Stimulated activated CD8-positive, alpha-beta memory T cell treated with anti-CD3 and anti-CD28 coated beads, Interleukin-7, amount 100 ng/mL, for 4 hours (primary cell): ENCODE measurements around the gene TPRKB.
"Not testable (repeated sequence)": the region's sequence is repeated elsewhere in the genome, so short reads cannot be mapped to it uniquely, and the experiment has no call there.

Experiments
- DNase-seq, 2 donors: peaks; one replicate each; pipeline ENCODE4 v3.0.0-alpha.2; 2020; ENCODE audit warnings: low read depth in 2 of 2

TPRKB gene

DNA sequence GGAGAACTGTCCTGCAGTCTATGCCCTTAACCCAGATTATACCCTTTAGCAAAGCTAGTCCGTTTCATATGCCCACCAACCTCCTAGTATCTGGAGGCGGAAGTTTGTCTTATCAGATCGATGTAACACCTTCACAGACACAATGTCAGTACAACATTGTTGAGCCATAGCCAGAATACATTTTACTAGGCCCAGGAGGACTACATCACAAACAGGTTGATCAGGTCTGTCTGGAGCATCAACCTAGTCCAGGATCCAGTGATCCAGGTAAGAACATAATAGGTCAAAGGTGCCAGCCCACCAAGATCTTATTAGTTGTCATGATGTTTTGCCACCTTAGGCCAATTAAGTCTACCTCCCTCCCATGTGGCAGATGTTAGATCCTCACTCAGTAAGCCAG lies 2.0 kb upstream of the TPRKB start:
- DNase-seq: no peak

DNA sequence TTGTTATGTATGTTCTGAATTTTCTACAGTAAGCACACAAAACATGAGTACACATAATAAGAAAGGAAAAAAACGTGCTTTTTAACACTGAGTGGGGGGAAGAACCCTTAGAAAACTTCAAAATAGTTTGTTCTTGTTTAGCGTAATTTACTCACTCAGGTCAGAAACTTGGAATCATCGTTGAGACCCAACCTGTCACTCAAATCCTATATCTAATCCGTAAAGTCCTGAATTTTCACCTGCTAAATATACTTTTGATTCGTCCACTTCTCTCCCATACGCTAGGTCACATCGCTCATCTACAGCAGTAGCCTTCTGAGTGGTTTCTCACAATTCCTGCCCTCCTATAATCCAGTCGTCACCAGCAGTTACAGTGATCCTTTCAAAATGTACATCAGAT lies 767 bp downstream of the TPRKB start:
- no peak for DNase-seq

DNA sequence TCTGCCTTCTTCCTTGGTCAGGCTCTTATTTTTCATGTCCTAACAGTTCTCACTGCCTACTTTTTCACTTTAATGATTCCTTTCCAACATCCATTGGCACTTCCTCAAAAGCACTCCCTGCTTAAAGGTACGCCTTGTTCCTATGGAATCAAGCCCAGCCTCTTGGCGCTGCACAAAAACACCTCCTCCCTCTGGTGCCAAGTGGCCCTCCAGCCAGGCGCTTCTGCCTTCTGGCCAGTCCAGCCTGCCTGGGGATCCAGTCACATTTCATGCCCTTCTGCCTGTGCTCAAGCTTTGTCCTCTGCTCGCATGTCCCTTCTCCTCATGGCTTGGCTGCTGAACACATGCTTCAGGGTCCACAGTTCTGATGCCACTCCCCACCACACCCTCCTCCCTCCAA lies 6.3 kb downstream of the TPRKB start:
- DNase-seq: no peak

GRCh38 chr2:73728711-73729110 lies 8.4 kb downstream of the TPRKB start:
- no peak for DNase-seq

GRCh38 chr2:73728043-73728442 lies 9.1 kb downstream of the TPRKB start:
- no peak for DNase-seq

GRCh38 chr2:73726657-73727056 lies 10.5 kb downstream of the TPRKB start:
- DNase-seq: not testable (repeated sequence)

DNA sequence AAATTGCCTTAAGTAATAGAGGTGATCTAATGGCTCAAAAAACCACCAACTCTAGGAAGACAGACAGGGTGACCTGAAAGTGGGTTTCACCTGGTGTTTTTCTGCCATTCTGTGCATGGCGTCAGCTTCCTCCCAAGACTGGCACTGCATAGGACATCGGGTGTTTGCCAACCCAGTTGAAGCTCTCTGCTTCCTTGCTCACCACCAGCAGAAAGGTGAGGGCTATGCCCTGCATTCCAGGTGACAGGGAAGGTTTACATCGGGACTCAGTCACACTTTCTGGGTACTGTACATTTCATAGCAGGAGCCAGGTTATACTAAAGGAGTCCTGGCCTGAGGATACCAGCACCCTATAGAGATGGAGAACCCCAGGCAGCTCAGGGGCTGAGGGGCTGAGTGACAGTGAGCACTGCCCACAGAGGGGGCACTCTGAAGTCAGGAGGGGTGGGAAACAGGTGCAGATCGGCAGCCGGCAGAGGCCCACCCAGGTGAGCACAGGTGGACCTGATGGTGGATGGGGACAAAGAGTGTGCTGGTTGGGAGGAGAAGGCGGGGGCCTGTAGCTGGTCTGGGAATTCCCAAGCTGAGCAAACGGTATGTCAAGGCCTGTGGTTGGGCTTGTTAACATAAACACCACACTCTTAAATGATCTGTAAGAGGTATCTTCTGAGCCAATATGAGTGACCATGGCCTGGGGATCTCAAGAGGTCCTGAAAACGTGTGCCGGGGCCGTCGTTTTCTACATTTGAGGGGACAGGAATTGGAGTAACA lies 18.1 kb downstream of the TPRKB start:
- no peak for DNase-seq

DNA sequence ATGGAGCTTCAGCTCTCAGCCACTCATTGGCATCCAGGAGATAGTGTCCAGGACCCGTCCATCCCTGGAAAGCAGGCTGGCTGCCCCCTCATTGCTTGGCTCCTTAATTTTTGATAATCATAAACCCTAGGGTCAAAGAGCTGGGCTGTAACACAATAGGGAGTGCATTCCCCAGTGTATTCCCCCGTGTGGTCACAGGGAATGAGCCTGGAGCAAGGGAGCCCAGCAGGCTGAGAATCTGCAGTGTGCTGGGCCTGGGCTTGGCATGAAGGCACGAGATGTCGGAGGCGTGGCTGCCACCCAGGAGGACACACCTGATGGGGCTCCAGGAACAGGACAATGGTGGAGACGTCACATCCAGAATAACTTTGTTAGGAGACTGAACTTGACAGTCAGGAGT lies 18.7 kb downstream of the TPRKB start:
- no peak for DNase-seq

DNA sequence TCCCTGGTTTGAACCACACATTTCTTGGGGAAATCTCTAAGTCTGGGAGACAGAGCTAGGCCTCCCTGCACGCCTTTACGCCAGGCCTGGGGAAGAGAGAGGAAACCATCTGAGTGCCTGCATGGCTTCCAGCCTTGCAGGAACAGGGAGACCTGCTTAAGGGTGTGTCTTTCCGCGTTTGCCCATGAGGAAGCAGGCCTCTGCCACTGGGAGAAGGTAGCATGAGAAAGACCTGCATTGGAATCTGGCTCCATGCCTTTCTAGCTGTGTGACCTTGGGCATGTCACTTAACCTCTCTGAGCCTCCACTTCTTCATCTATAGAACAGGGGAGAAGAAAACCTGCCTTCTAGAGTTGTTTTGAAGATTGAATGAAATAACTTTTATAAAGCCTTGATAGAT lies 19.4 kb downstream of the TPRKB start:
- DNase-seq: not testable (repeated sequence)

DNA sequence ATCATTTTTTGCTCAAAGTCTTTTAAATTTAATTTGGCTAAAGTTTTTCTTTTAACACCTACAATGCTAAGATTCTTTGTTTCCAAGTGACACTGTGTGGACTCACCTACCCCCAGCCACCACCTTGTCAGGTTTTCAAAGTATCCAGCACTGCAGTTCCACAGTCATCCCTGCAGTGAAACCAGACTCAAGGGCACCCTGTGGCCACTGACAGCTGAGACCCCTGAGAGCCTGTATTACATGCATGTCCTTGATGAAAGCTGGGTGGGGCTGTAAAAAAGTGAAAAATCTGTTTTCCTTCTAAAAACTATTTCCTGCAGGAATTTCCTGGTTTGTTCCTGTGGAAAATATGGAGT lies 19.9 kb downstream of the TPRKB start:
- DNase-seq: no peak

GRCh38 chr2:73716543-73717250 lies 20.4 kb downstream of the TPRKB start:
- DNase-seq: no peak

DNA sequence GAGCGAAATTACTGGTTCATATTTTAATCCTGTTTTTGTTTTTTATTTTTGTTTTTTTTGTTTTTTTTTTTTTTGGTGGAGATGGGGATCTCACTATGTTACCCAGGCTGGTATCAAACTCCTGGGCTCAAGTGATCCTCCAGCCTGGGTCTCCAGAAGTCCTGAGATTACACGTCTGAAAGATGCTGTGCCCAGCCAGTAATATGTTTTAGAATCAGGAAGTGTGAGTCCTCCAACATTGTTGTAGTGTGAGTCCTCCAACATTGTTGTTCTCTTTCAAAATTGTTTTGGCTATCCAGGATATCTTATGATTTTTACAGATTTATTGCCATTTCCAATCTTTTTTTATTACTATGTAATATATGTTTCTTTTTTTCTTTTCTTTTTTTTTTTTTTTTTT lies 23.1 kb downstream of the TPRKB start:
- DNase-seq: no peak

DNA sequence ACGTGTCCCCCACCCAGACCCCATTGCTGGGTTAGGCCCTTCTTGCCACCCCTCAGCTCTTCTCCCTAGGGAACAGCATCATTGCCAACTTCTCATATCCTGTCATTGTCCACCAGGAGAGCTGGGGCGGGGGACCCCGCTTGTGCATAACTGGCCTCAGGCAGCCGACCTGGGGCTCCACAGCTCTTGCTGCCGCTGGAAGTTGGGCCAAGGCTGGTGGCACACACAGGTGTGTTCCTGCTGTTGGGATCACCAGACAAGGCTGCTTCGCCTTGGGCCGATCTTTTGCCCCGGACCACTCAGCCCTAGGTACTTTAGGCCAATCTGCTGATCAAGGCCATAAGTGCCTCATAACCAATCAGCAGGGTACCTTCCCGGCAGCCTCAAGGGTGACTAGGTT lies 28.6 kb downstream of the TPRKB start:
- DNase-seq: no peak

- no peak for DNase-seq
These were observed 29.5 kb downstream of the TPRKB start for GRCh38 chr2:73707636-73708035.

- DNase-seq: no peak
These were observed 30.1 kb downstream of the TPRKB start for GRCh38 chr2:73707058-73707457.

GRCh38 chr2:73705091-73705490 lies 32.1 kb downstream of the TPRKB start:
- no peak for DNase-seq

DNA sequence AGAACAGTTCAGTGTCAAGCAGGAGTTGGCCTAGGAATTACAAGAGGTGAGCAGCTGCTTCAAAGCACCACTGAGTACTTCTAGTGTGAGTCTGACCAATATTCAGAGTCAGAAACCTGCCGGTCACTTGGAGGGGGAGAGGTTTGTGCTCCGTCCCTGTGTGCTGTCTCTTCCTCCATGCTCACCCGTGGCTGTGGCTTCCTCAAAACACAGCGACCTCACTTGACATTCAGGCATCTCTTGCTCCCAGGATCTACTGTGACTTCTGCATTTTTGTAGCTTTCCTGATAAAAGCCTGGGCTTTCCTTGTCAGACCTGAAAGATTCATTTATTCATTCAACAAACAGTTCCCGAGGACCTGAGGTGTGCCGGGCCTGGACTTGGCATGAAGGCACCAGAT lies 32.9 kb downstream of the TPRKB start:
- DNase-seq: no peak

- no peak for DNase-seq
These were observed 33.5 kb downstream of the TPRKB start for GRCh38 chr2:73703675-73704074.

- not testable (repeated sequence) for DNase-seq
These were observed 34.2 kb downstream of the TPRKB start for GRCh38 chr2:73702852-73703493.

DNA sequence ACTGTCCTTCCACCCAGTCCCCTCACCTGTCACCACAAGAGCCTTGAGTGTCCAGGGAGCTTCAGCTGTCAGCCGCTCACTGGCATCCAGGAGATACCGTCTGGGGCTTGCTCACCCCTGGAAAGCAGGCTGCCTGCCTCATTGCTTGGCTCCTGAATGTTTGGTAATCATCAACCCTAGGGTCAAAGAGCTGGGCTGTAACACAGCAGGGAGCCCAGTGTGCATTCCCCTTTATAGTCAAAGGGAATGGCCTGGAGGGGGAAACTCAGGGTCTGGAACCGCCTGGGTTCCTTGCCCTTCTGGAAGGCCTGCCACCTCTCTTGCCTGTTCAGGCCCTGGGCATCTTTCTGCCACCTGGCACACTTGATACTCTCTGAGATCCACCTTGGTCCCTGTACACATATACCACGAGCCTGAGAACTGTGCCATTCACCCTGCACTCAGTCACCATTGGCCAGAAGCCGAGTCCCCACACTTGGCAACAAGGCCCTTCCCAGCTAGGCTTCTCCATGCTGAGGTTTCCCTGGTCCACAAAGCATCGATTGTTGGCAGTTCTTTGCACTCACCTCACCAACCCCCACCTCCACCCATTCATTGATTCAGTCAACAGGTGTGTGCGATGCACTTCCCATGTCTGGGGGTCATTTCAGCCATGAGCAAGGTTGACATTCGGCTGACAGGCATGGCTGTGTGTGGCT lies 35.0 kb downstream of the TPRKB start:
- DNase-seq: no peak

- not testable (repeated sequence) for DNase-seq
These were observed 35.7 kb downstream of the TPRKB start for GRCh38 chr2:73701448-73701765.

GRCh38 chr2:73700661-73701447 lies 36.3 kb downstream of the TPRKB start:
- DNase-seq: no peak
